CD4-positive, alpha-beta T cell treated with Interleukin-12 subunit alpha and Interleukin-12 subunit beta, for 1 hour (primary cell): Measurements from ENCODE around the gene TCERG1.
A peak's percentile ranks its signal among the peaks of the same experiment; 100 is the strongest.
"Not testable (repeated sequence)": the region's sequence is repeated elsewhere in the genome, so short reads cannot be mapped to it uniquely, and the experiment has no call there.

Source experiments
- DNase-seq: peaks from one replicate; pipeline ENCODE4 v3.0.0-alpha.2; 2020

TCERG1 gene

DNA sequence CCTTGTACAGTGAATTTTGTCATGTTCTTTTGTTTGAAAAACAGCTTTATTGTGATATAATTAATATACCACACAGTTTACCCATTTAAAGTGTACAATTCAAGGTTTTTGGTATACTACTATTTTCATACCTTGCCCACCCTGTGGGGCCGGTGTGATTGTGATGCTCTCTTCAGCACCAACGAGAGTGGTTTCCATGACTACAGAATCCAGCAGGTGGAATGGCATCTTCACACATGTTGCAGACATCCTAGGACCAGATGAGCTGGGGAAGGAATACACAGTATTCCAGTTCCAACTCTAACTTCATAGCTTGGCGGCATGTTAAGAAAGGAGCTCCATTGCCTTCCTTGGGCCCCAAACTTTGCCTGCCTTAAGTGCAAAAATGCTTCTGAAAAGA, 76.6 kb downstream of the TCERG1 start:
- DNase-seq = no peak

DNA sequence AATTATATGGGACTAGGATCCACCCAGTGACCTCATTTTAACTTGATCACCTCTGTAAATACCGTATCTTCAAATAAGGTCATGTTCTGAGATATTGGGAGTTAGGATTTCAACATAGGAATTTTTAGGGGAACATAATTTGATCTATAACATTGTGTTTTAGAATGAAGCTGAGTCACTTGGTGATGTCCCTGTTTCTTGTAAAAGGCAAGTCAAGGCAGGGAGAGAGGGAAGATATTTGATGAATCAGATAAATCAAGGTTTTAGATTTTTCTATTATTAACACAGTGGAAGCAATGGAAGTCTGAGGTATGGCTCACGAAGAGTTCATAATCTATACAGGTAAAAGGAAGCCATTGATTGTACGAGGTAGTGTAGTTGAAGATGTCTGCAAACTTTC, 80.7 kb downstream of the TCERG1 start:
- DNase-seq = no peak

DNA sequence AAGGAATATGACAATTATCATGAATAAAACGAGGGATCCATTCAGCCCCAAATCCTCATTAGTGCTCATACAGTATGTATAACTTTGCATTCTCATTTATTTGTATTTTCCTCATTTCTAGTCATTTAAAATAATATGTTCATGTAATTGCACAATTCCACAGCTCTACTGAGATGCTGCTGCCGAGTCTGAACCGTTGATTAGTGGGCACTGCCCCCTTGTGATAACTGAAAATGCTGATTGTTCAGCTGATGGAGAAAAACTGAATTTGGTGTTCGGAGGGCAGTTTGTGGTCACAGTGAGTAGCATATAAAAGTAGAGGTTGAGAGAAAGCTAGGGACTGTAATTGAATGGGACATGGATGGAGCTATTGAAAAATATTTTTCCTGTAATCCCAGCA, 81.1 kb downstream of the TCERG1 start:
- DNase-seq = no peak

DNA sequence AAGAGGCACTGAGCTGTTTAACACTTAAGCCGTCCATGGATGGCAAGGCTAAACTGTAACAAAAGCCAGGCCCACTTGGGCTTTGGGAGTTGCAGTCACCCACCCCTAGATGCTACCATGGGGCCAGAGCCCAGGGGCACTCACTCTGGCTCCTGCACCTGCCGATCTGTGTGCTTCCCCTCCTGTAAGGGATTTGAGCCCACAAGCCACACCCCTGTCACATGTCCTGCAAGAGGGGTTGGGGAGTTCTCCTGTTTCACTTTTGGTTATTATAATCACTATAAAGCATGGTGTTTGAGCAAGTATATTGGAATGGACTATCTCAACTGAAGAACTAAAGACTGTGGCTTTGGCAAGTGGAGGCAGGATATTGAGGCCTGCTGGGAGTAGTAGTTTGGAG, 82.9 kb downstream of the TCERG1 start:
- no peak for DNase-seq

DNA sequence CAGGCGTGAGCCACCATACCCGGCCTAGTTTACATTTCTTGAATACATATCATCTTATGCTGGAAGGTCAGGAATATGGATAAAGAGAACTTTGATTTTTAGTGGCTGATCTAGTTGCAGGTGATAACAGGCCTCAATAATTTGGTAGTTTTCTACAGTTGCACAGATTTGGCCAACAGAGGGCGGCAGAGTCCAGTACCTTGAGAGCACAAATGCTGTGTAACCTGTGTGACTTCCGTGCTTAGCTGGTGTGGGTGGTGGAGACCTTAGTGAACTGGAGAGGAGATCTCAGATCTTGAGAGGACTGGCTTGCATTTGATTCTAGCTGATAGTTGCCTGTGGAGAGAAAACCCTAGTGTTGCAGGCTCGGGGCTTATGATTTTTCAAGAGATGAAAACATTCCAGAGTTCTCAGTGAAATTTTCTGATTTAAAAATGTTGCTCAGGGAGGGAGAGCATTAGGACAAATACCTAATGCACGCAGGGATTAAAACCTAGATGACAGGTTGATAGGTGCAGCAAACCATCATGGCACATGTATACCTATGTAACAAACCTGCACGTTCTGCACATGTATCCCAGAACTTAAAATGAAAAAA, 86.2 kb downstream of the TCERG1 start:
- DNase-seq = peak; percentile 71

DNA sequence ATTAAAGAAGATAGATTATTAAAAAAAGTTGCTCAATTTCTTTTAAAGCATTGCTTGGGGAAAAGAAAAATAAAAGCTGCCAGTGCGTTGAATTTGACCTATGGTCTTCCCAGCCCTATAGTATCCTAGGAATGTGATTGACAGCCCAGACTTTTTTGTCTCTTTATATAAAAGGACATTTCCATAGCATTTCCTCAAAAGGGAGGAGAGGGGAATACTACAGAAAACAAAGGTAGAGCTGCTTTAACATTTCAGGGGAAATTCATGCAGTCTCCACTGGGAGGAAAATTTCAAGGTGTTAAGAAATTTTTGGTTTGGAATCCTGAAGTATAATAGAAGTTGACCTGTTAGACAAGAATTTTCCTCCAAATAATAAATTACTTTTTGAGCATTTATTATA, 86.7 kb downstream of the TCERG1 start:
- DNase-seq = no peak

DNA sequence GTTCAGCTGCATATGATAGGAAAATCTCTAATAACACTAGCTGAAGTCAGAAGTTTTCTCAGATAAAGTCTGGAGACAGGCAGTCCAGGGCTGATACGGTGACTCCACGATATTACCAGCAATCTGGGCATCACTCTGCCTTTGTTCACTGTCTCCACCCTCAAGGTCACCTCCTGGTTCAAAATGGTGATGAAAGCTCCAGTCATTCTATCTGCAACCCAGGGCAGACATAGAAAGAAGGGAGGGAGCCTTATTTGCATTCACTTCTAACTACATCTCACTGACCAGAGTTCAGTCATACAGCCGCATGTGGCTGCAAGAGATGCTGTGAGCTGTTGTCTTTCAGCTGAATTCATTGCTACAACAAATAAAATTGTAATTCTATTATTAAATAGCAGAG, 91.3 kb downstream of the TCERG1 start:
- no peak for DNase-seq

DNA sequence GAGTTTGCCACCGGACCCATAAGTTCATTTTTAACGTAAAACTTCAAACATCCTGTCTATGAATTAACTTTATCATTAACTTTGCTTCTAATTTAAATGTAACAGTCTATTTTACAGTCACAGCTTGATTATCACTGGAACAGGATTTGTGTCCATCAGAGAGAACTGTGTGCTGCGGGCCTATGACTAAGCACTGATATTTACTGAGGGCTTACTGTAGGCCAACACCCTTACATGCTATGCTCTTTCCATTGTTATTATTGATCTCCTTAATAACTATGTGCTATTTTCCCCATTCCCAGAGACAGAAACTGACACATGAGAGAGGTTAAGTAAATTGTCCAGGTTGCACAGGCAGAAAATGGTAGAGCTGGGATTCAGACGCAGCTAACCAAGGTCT, 92.8 kb downstream of the TCERG1 start:
- no peak for DNase-seq

DNA sequence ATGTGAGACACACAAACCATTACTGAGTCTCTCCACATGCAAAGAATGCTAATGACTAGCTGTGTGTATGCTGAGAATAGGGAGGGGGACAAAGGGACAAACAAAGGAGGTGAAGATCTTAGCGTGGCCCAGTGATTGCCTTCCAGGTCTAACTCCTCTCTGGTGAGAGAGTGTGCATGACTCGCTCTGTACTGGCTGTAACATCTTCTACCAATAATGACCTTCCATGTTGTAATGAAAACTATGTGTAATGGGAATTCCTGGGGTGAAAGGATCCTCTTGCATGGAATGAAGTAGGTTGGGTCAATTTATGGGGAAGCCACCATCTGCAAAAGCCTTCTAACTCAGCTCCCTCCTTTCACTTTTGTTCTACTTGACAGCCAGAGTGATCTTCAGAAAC, 93.3 kb downstream of the TCERG1 start:
- no peak for DNase-seq

DNA sequence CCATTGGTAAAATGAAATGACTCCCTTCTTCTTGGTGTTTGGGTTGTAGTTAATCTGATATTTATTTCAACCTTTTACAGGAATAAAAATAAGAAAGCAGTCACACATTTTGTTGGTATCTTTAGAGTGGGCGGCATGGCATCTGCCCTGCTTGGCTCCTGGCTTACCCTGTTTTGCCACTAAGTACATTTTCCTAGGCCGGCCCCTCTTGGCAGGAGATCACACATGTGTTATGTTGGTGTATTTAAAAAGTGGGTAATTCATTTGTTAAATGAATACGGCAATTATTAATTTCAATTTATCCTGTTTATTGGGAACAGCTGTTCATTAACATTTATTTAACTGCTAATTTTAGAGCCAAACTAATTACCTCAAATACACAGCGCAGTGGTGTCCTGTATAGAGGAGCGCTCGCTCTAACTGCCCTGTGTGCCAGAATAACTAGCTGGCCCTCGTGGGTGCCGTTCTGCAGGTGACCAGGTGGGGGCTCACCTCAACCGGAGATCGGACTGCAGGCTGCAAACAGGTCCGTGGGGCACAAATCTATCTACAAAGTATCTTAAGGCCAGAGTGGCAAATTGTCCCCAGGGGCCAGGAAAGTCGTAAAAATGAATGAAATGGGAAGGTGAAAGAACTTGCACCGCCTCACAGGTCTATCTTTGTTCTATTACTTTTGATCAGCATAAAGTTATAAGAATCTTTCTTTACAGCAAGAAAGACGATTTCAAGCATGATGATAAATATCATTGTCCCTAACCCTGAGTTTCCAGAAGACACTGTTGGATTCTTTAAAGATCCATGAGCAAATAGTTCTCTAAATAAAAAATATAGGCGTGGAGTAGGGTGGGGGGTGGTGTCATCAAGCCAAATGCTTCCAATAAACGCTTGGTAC, 95.1 kb downstream of the TCERG1 start:
- DNase-seq = peak; percentile 66

DNA sequence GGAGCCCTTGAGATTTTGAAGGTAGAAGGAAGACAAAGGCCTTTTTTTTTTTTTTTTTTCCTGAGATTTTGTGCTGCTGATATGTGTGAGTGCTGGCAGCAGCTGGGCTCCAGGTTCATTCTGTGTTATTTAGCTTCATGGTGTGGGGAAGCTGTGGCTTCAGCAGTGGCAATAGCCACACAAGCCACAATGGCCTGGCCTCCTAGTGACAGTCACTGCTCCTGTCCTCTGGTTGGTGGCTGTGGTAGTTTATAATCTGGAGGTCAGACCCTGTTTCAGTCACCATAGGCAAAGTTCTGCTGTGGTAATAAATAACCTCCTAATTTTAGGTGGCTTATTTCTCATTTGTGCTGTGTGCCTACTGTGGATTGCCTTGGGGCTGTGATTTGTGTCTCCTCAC, 97.1 kb downstream of the TCERG1 start:
- DNase-seq = no peak

DNA sequence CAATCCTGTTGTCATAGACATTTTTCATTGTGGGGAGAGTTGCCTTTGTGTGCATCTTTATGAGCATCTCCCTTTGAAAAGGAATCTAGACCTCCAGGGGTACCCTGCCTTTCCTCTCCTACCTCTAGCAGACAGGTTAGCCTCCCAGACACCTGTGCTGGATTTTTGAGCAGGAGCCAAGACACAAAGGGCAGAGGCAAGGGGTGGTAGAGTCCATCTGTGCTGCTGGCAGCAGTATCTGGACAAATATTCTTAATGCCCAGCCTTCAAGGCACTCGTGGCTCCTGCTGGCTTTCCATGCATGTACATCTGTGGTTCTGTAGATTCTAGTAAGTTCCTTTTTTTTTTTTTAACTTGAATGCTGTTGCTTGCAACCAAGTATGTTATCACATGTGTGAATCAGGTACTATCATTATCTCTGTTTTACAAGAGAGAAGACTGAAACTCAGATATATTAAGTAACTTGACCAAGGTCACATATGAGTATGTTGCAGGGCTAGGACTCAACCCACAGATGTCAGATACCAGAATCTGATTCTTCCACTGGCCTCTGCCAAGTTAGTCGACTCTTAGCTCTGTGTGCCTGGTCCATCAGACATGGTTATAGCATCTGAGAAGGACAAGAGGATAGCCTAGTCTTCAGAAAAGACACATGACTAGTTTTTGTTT, 101.8 kb downstream of the TCERG1 start:
- DNase-seq = no peak

DNA sequence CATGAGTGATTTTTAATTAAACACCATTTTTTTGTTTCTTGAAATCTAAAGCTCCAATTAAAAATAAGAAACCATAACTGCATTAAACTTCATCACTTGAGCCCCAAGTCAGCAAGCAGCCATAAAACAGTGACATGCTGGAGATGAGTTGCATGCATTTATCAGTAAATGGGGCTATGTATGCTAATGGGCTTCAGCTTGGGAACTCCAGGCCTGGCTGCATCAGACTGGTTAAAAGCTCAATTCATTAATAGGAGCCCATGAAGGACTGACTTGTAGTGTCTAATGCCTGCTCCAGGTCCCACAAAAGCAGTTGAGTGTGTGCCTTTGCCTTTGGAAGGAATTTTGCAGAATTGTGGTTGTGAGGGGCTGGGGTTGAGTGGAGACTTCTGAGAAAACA, 102.5 kb downstream of the TCERG1 start:
- no peak for DNase-seq

DNA sequence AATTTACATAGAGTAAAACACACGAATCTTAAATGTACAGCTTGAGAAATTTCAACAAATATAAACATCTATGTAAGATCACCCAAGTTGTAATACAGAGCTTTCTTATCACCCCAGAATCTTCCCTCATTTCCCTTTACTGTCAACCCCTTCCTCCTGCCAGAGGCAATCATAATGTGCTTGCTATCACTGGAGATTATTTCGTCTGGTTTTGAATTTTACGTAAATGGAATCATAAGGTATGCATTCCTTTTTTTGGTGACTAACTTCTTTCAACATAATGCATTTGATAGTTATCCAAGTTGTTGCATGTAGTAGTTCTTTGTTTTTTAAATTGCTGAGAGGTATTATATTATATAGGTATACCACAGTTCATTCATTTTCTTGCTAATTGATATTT, 106.3 kb downstream of the TCERG1 start:
- no peak for DNase-seq

DNA sequence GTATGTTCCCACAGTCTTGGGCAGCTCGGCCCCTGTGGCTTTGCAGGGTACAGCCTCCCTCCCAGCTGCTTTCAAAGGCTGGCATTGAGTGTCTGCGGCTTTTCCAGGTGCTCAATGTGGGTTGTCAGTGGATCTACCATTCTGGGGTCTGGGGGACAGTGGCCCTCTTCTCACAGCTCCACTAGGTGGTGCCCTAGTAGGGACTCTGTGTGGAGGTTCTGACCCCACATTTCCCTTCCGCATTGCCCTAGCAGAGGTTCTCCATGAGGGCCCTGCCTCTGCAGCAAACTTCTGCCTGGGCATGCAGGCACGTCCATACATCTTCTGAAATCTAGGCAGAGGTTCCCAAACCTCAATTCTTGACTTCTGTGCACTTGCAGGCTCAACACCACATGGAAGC, 109.8 kb downstream of the TCERG1 start:
- DNase-seq = not testable (repeated sequence)

DNA sequence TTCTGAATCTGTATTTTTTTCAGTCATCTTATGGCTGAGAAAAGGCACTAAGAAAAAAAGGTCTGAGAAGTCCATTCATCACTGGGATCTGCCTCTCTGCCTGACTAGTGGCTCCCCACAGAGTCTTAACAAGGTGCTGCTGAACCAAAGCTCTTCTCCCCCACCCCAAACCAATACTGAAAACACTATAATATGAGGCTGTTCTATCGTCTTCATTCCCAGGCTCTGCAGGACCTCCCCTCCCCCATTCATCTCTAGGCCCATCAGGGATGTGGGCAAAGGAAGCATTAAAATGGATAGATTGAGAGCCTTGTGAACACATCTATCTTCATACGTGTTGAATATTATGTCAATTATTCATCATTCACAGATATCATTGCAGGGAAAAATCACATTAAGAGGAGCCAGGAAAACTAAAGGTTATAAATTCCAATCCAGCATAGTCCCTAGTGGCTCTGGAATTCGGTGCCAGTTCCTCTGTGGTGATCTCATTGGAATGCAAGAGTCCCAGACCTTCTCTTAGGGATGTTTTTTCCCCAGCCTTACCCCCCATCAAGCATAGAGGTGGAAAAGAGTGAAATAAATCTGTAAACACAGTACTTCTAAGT, 113.2 kb downstream of the TCERG1 start:
- DNase-seq = no peak
